CD1c-positive myeloid dendritic cell (primary cell): ENCODE results near the gene CALML3.

ENCODE experiments used
- DNase-seq: peaks from one replicate; pipeline ENCODE4 v3.0.0-alpha.2; 2016; ENCODE audit errors: extremely low spot score

The CALML3 gene

DNA sequence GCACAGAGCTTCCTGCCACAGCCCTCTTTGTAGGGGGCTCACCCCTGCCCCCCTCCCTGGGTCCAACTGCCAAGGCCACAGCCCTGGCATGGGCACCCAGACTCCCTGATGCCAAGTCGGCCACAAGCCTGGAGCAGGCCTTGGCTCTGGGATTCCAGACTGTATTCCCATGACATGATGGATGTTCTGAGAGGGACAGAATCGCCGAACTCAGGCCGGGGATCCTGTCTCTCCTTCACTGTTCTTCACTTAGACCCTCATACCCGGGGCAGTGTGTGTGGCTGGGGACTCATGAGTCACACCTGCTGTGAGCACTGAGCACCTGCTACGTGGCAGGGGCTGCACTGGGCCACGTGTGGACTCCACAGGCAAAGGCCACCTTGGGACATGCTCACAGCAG is 33.3 kb upstream of the CALML3 start:
- DNase-seq, result no peak

DNA sequence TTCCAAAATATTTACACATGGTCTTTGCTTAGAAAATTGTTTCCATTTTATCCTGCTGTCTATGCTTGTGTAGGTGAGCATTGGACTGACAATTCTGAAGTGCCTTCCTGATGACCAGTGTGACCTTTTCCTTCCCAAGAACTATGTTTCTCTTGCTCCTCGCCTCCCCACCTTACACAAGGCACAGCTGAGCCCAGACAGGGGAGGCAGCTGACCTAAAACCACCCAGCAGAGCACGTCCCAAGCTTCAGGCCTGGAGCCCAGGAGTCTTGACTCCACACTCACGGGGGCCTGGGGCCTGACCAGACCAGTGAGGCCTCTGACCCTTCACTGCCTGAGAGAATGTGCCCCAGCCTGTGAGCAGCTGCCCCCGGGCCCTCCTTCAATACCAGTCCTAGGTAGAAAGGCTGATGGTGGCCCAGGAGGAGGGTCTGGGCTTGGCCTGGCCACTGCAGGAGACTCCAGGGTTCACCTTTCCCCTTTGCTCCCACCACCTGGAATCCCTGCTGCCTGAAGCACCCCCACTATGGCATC is 32.4 kb upstream of the CALML3 start:
- no peak for DNase-seq

DNA sequence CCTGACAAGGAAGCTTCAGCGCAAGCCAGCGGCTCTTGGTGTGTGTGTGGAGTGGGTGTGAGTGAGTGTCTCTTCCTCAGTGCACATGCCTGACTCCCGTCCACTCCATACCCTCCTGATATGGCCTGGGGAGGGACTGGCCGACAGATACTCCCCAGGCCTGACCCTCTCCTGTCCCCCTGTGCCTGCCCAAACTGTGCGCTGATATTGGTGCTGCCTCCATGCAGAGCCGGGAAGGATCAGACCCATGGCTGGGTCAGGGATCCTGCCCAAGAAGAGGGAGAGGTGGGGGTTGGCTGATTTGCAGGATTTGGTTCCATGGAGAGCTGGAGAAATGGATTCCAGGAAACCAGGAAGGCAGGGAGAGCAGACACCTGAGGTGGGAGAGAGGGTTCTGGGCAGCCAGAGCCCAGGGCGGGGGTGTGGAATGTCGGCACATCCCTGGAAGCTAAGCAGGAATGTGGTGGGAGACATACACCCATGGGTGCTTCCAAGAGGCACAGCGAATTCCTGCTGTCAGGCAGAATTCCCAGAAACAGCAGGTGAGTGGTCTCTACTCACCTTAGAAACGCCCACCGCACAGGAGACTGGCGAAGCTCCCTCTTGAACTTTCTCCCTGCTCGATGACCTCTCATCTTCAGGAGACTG is 31.7 kb upstream of the CALML3 start:
- DNase-seq, result no peak

DNA sequence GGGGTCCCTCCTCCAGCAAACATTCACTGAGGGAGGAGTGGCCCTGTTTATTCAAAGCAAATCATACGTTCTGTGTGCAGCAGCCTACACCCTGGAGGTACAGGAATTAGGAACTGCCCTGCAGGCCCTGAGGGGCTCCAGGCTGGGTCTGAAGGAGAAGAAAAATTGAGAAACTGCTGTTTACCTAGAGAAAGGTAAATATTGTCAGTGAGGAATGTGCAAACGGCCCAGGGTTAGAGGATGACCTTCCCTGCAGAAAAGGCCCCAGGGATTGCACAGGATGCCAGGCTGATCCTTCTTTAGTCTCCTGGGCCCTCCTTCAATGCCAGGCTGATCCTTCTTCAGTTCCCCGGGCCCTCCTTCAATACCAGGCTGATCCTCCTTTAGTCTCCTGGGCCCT is 31.1 kb upstream of the CALML3 start:
- DNase-seq, result no peak

DNA sequence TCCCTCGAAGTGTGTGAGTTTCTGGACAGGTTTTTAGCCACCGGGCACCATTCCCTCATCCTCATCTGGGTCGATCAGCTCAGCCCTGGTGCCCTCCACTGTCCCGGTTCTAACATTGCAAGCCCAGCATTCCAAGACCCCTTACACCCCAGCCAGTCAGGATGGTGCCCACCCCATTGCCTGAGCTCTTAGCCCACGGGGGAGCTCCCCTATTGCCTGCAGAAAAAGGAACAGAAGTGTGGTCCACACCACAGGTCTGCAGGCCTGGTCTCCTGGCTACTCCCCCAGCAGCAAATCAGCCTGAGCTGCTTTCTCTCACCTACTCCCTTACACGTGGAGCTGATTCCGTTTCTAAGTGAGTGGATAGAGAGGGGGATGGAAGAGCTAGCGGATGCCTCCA is 30.1 kb upstream of the CALML3 start:
- DNase-seq, result no peak

DNA sequence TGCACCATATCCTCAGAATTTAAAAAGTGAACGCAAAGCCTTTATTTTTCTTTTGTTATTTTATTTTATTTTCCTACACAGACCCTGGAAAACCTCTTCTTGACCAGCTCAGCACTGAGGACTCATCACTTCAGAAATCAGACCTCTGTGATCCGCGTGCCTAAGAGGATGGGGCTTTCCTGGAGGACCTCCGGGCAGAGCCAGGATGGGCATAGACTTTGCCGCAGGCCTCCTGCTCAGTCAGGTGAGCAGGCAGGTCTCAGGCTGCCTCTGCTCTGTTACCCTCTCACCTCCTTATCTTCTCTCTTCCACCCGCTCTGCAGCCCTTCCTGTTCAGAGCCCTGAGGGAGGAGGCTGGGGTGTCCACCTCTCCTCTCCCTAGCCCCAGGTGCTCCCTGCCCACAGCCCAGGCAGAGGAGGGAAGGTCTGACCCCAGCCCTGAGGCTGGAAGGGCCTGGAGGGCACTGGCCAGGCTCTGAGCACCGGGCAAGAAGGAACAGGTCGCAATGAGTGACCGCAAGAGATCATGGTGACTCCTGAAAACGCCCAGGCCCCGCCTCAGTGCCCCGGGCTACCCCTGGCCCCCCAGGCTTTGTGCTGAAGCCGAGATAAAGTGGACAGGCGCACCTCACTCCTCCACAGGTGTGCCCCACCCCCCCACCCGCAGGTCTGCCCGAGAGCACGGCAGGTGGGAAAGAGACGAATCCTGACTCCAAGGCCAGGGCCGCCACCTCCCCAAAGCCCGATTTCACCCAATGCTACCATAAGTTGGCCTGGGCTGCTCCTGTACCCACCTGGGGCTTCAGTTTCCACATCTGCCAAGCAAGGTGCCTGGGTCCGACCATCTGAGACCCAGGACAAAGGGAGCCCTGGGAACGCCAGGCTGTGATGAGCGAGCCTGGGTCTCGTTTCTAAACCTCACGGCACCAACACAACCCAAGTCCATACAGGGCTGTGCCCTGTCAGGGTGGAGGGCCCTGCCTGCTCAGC is 28.2 kb upstream of the CALML3 start:
- no peak for DNase-seq

DNA sequence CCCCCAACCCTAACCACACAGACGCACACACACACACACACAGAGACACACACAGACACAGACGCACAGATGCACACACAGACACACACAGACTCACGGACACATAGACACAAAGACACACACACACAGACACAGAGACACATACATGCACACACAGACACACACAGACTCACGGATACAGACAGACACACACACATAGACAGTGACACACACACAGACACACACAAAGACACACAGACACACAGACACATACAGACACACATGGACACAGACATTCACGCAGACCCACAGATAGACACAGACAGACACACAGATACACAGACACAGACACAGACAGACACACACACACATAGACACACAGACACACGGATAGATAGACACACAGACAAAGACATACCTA is 27.5 kb upstream of the CALML3 start:
- DNase-seq, result no peak

DNA sequence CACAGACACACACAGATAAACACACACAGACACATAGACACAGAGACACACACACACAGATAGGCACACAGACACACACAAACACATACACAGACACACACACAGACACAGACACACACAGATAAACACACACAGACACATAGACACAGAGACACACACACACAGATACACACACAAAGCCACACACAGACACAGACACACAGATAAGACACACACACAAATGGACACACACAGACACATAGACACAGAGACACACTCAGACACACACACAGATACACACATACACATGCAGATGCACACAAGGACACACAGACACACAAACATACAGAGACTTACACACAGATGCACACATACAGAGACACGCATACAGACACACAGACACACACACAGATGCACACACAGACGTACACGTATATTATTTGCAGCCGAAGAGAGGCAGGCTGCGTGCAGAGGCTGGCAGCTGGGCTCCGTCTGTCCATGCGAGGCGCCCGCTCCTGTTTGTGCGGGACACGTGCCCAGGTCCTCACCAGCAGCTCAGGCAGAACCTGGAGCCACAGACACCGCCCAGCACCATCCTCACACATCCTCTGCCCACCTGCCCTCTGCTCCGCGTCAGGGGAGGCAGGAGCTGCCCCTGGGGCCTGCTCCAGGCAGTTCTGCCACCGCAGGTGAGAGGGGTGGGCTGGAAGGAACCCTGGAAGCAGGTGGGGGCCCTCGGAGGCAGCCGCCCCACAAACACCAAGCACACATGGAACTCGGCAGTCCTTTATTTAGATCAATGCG is 26.6 kb upstream of the CALML3 start:
- no peak for DNase-seq

DNA sequence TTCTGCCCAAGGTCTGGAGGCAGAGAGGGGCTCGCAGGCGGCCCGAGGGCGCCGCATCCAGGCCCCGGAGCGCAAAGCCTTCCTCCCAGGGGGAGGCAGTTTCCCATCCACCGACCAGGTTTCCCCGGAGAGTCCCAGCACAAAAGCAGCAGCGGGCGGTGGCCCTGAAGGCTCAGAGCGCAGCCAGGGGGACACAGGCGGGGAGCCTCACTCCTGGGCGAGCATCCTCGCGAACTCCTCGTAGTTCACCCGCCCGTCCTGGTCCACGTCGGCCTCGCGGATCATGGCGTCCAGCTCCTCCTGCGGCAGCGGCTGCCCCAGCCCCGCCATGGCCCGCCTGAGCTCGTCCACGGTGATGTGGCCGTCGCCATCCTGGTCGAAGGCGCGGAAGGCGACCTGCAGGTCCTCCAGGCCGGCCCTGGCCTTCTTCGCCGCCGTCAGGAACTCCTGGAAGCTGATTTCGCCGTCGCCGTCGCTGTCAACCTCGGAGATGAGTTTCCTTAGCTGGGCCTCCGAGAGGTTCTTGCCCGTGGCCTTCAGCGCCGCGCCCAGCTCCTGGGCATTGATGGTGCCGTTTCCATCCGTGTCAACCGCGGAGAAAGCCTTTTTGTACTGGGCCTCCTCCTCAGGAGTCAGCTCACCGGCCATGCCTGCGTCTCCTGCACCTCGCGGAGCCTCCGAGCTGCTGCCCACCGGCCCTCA is 25.8 kb upstream of the CALML3 start:
- no peak for DNase-seq

DNA sequence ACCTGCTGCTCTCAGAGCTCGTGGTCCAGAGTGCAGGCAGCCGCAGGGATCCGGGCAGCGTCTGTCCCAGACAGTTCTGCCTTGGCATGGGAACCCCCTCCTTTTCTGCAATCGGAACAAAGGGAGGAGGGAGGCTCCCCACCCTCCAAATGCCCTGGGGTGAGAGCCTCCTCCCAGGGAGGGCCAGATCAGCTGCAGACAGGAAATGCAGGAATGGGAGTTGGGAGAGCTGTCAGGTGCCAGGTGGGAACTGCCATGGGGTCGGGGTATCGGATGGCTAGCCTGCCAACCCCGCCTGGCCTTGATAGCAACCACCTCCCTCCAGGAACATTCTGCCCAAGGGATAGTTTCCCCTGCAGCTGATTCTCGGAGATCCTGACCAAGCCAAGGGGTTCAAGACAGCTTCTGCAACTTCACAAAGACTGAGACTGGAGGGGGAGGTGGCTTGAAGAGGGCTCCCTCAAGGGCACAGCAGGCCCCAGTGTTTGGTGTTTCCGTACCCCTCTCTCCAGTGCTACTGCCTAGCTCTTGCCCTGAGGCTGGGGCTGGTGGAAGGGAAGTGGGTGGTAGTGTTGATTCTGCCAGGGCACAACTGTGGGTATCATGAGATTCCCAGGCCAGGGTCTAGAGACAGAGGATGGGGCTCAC is 25.1 kb upstream of the CALML3 start, which contains the start of gene CALML5:
TSS of gene CALML5 (minus strand) at position 78 of the 648 bp plus-strand sequence. CDS start 132 bp downstream, outside the sequence.
- DNase-seq, result no peak

DNA sequence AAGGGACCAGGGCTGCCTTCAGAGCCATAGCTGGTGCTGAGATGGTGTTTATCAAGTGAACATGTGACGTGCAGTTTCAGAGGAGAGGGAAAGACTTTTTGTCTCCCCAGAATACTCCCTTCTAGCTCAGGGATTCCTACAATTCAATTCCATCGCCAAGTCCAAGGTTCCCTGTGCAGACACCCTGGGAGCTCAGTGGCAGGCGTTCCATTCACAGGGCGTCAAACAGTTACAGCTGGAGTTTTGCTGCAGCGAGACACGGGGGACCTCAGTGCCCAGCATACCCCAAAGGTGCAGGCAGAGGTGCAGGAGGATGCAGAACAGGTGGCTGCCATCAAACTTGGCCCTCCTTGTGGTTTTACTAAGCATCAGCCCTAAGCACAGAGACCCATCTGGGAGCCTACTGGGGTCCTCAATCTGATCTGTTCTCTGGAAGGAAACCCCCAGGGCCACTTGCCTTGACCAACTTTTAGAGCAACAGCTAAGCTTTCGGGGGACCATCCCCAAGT is 24.5 kb upstream of the CALML3 start:
- no peak for DNase-seq

DNA sequence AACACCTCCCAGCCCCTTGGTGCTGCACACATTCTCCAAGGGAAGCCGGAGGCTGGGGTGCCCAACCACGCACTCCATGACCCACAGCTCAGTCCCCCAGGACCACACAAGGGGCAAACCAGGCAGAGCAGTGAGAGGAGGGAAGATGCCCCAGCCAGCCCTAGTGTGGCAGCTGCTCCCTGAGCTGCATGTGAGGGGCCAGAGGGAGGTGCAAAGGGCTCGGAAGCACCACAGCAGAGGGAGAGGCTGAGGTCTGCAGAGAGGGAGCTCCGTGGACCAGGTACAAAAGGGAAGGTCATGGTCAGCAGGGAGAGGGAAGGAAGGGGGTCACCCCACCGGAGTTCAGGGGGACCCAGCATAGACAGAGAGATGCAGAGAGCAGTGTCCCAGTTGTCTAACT is 23.9 kb upstream of the CALML3 start:
- no peak for DNase-seq

DNA sequence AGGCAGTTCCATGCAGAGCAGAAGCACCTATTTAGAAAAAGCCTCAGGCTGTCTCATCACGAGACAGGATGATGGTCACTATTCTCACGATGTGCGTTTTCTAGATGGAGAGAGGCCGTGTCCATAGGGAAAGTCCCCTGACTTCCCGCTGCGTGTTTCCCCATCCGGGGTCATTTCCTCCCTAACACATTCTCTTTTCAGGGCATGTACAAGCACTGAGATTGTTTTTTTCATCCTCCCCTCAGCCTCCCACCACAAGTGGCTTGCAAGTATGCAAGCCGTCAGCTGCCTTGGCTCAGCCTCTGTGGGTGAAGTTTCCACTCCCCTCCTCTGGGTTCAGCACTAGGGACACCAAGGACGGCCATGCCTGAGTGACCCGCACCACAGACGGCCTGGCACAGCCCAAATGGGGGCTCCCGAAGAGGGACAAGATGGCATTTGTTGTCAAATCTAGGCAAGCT is 22.7 kb upstream of the CALML3 start:
- DNase-seq, result no peak

DNA sequence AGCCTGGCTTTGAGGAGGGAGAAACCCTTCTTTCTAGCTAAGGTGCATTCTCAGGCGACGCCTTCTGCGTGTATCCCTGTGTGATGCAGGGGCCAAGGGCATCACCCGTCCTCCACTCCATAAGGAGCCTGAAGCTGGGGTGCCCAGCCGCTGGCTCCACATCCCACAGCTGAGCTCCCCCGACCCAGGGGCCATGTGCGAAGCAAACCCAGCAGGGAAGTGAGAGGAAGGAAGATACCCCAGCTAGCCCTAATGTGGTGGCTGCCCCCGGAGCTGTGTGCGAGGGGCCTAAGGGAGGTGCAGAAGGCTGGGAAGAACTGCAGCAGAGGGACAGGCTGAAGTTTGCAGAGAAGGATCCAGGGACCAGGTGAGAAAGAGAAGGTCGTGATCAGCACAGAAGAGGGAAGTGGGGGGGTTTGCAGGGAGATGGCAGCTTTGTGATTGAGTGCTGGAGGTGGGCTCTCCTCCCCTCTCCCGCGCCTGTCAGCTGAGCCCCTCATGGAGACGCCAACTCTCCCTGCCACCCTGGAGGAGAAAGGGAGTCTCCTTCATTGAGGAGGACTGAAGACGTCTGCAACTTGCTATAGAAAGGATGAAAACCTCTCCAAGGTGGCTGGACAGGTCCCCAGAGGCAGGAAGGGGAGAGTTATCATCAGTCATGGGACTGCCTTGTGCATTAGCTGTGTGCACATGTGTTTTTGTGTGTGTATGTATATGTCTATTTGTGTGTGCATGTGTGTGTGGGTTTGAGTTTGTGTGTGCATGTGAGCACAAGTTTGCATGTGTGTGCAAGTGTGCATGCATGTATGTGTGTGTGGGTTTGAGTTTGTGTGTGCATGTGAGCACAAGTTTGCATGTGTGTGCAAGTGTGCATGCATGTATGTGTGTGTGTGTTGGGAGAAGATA is 21.9 kb upstream of the CALML3 start:
- no peak for DNase-seq

DNA sequence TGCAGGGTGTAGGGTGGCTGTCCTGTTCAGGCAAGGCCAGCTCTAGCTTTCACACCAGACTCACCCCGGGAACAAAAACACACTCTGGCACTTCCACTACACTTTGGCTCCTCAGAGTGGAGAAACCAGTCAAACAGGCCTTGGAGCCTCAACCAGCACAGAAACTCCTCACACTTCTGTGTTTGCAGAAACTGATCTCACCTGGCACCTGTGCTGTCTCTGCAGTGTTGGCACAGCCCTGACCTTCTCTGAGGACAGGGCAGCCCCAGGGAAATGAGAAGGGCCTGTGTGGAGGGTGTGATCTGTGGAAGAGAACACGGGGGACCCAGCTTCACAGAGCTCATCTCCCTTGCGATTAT is 21.3 kb upstream of the CALML3 start:
- DNase-seq, result no peak

DNA sequence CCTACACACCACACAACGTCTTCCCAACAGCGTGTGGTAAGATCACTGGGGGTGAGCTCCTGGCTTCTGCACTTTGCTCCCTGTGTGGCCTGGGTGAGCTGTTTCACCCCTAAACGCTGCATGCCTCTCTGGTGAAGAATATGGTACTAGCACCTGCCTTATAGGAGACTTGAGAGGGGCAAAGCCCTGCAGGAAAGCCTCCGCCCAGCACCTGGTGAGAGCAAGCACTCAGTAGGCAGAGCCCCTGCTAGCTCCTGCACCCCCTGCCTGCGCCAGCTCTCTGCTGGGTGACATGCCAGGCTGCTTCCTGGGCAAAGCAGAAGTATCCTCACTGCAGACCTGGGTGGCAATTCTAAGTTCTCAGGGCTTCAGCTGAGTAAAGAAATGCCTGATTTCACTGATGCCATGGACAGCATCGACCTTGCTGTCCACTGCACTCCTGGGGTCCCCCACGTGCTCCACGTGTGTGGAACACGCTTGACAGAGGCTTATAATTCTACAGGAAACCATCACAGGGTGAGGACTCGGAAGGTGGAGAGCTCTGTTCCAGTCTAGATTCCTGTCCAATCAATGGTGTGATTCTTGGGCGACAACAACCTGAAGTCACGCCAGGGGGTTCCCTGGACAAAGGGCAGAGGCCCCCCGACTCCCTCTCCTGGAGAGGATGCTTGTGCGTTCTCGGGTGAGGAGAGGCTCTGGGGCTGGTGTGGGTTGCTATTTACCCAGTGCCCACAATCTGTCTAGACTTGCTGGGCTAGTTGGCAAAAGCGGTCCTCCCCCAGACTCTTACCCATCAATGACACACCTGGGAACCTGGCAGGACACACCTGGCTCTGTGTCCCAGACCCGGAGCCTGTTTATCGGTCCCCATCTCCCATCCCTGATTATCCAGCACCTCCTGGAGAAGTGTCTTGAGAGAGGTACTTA is 20.4 kb upstream of the CALML3 start:
- no peak for DNase-seq

DNA sequence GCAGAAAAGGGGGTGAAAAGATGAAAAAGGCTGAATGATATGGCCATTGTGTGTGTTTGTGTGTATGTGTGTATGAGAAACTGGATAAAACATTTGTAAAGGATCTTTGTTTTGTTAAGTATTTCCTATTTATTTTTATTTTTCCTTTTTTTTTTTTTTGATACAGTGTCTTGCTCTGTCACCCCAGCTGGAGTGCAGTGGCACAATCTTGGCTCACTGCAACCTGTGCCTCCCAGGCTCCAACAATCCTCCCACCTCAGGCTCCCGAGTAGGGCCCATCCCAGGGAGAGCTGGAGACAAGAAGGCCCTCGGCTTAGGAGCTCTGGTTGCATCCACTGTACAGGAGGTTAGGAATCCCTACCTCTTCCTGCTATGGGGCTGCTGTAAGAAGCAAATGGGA is 18.5 kb upstream of the CALML3 start:
- no peak for DNase-seq
